NCI-H69 (cell line): Measurements from ENCODE around the gene JTB.
"Not testable (repeated sequence)": the region's sequence is repeated elsewhere in the genome, so short reads cannot be mapped to it uniquely, and the experiment has no call there.

Source experiments
- DNase-seq: peaks from one replicate; lab custom pipeline; 2025; lab: John Stamatoyannopoulos, UW

JTB gene

GRCh38 chr1:153977250-153978240 is at the start of gene JTB:
TSS of gene JTB (minus strand) at chr1:153977674. CDS start at chr1:153977252, 422 bp downstream.
- DNase-seq = peak; percentile 95

DNA sequence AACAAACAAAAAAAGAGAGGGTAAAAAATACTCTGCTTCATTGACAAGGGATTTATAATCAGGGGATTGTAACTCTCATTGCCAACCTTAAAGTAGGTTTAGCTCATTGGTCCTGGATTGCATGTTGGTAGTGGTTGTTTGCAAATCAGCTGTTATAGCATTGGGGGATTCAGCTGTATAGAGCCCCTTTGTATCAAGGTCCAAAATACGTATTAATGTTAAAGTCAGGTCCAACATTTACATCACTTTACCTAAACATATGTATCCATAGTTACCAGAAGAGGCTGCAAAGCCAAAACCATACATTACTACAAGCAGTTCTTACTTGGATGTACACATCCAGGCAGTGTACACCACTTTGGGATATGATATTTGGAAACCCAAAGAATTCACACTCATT is 42.5 kb upstream of the JTB start:
- no peak for DNase-seq

- DNase-seq = no peak
Observed at GRCh38 chr1:154019269-154019668, 41.8 kb upstream of the JTB start.

DNA sequence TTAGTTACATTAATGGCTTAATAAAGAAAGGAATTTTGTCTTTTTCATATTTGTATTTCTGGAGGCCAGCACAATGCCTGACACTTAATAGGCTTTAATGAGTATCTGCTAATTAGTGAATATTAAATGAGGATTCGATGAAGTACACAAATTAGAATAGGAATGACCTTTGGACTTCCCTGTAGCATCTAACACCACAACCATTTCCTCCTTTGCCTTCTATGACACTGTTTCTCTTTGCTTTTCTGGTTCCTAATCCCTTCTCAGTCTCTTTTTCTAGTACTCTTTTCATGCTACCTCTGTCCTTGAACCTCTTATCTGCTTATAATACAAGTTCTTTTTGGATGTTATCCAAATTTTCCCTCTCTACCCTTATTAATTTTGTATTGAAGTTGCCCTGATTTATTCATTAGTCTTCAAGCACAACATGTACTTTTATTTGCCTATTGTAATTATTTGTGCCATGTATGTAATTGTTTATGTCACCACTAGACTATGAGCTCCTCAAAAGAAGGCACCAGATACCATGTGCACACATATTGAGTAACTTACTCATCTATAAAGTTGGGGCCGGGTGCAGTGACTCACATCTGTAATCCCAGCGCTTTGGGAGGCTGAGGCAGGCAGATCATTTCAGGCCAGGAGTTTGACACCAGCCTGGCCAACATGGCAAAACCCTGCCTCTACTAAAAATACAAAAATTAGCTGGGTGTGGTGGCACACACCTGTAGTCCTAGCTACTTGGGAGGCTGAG is 36.9 kb upstream of the JTB start:
- no peak for DNase-seq

- not testable (repeated sequence) for DNase-seq
Observed at GRCh38 chr1:154012543-154012942, 35.1 kb upstream of the JTB start.

DNA sequence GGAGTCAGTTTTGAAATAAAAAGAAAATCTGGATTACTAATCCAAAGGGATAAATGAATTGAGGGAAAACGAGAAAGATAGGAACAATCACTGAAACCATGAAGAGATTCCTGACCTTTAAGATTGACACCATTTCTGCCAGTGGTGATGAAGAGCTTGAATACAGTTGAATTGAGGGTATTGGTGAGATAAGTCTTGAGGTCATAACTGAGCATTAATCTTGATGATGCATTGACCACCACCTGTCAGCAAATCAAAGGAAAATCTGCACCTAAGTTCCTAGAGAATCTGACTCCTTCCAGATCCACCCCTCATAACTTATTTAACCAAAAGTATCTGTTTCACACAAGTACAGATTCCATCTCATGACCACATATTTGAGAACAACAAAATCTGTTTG is 34.7 kb upstream of the JTB start:
- DNase-seq = no peak

DNA sequence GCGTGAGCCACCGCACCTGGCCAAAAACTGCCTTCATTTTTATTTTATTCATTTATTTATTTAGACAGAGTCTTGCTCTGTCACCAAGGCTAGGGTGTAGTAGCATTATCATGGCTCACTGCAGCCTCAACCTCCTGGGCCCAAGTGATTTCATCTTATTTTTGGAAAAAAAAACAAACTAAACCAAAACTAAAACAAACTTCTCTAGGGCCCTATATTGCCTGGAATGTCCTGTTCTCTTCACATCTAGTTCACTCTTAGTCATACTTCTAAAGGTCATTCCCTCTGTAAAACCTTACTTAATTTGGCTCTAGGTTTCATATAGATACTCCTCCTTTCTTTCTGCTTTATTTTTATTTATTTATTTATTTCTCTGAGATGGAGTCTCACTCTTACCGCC is 28.7 kb upstream of the JTB start:
- DNase-seq = no peak

GRCh38 chr1:154000420-154000819 is 22.9 kb upstream of the JTB start:
- DNase-seq = no peak

GRCh38 chr1:153996882-153997281 is 19.4 kb upstream of the JTB start:
- not testable (repeated sequence) for DNase-seq

- DNase-seq = no peak
Observed at GRCh38 chr1:153995640-153996039, 18.2 kb upstream of the JTB start.

GRCh38 chr1:153995202-153995601 is 17.7 kb upstream of the JTB start:
- DNase-seq = no peak

DNA sequence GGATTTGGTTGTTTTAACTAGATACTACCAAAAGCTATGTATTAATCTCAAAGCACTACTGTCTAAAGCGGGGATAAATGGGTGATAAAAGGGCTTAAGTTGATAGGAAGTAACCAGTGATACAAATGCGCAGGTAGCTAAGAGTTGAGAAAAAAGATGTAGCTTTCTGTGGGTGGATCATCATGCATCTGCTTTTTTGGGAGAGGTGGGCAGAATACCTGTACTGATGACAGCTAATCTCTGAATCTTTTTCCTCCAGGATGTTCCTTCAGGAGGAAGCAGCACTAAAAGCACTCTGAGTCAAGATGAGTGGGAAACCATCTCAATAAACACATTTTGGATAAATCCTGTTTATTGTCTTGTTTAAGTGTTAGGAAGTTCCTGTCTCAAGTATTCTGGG is 14.3 kb upstream of the JTB start:
- no peak for DNase-seq

DNA sequence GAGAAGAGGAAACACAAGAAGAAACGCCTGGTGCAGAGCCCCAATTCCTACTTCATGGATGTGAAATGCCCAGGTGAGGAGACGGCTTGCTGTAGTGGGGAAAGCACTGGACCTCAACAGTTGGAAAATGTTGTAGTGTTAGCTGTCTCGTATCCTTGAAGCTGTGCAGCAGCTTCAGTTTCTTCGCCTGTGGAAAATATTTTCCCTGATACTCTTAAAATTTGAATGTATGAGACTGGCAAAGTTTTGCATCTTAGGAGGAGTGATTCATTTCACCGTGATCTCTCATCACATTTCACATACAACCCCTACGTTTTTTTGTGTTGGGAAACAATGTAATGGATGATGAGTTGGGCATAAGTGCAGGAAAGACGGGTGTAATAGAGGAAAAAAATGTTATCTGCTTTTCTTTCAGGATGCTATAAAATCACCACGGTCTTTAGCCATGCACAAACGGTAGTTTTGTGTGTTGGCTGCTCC is 13.7 kb upstream of the JTB start:
- DNase-seq = no peak

- DNase-seq = peak; percentile 99
Observed at GRCh38 chr1:153990468-153991150, 13.1 kb upstream of the JTB start, which contains the start of gene RPS27. TSS of gene RPS27 (plus strand) at chr1:153990762. CDS start at chr1:153990797, 35 bp downstream.

DNA sequence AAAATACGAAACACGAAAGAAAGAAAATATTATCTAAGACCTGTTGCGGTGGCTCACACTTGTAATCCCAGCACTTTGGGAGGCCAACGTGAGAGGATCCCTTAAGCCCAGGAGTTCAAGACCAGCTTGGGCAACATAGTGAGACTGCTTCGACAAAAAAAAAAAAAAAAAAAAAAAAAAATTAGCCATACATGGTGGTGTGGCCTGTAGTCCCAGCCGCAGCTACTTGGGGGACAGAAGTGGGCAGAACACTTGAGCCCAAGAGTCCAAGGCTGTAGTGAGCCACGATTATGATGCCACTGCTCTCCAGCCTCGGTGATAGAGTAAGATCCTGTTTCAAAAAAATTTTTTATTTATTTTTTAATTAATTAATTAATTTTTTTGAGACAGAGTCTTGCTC is 10.1 kb upstream of the JTB start:
- peak; percentile 25 for DNase-seq

DNA sequence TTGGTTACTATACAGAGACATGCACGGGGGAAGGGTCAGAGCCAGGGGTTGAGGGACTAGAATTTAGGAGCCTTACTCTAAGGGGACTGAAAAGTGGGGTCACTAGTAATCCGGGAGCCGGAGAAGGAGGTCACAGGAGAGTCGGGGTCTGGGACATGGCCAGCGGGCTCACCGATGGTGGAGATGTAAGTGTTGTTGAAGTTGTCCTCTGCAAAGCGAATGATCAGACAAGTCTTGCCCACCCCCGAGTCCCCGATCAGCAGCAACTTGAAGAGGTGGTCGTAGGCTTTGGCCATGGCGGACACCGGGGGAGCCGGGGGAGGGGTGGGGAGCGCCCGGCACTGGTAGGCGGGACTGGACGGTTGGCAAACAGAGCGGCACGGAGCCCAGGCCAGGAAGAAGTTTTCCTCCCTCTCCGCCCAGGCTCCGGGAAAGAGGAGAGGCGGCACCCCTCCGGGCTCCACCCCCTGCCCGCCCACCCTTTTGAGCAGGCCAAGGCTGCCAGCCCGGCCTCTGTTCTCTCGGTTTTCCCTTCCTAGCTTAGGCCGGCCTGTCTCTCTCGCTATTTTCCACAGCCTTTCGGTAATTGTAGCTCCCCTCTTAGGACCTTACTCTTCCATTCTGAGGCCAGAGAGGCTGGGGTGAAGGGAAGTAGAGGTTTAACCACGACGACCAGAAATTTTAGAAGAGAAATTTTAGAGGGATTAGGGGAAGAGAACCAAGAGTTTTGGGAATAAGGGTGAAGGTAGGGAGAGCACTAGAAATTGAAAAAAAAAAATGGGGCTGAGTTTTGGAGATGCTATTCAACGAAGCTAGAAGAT is 8.7 kb upstream of the JTB start, which contains the start of gene RAB13:
Gene RAB13, minus strand, starts transcription at position 399 of the 821 bp plus-strand sequence. Its CDS starts 103 bp downstream, at position 296.
- DNase-seq = peak; percentile 92

DNA sequence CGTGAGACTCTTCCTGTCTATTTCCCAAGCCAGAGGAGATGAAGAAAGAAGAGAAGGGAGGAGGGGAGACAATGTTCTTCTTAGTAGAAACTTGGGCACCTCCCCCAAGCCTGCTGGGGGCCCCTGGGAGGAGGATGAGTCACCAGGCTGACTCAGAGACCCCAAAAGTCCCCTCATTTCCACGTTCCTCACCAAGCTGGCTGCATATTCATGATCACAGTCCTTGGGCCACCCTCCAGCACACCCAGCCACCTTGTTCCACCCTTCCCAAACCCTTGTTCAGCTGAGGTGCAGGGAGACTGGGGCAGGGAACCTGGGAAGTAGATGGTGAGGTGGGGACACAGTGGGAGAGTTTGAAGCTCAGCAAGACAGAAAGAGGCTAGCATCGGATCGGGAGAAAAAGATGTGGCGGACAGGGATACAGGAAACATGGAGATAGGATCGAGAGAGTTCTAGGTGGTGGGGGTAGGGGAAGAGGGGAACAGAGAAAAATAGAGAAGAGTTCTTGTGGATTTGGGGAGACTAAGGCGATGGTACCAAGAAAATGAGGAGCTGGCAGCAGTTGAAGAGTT is 8.0 kb upstream of the JTB start:
- DNase-seq = no peak

GRCh38 chr1:153984123-153984894 is 6.8 kb upstream of the JTB start:
- no peak for DNase-seq

- DNase-seq = not testable (repeated sequence)
Observed at GRCh38 chr1:153981735-153982134, 4.3 kb upstream of the JTB start.

- not testable (repeated sequence) for DNase-seq
Observed at GRCh38 chr1:153979091-153979490, 1.6 kb upstream of the JTB start.
